Lower lobe of right lung (tissue), 2 donors: ENCODE measurements around the gene PFN2. TPM values are rescaled to one million over a fixed set of nuclear protein-coding genes. Genes with fewer than 3 reads are reported as not detected.

ENCODE experiments used
- ATAC-seq, 2 donors: fragments of 200-7000 bp; cut with Tn5 transposase; one replicate each; pipeline ENCODE4 v1.9.1; 2020 to 2022; ENCODE audit warnings: mild to moderate bottlenecking in 2 of 2, moderate library complexity in 2 of 2
- DNase-seq: peaks from one replicate; pipeline ENCODE4 v3.0.0-alpha.2; 2020
- H3K27ac ChIP-seq: fragments of 200-600 bp; one replicate; pipeline ENCODE4 v1.8.0; 2022
- H3K27me3 ChIP-seq: fragments of 200-600 bp; one replicate; pipeline ENCODE4 v1.8.0; 2022; ENCODE audit warnings: low read depth
- H3K36me3 ChIP-seq: fragments of 200-600 bp; one replicate; pipeline ENCODE4 v1.8.0; 2022; ENCODE audit warnings: mild to moderate bottlenecking
- H3K4me1 ChIP-seq: fragments of 200-600 bp; one replicate; pipeline ENCODE4 v1.8.0; 2022
- H3K4me3 ChIP-seq: fragments of 200-600 bp; one replicate; pipeline ENCODE4 v1.8.0; 2022; ENCODE audit warnings: mild to moderate bottlenecking
- H3K9me3 ChIP-seq: fragments of 200-600 bp; one replicate; pipeline ENCODE4 v1.8.0; 2022
- intact Hi-C: fragments of 100-400 bp; cut with DNase I; formaldehyde crosslinking; loops from one replicate; pipeline ENCODE4 v1.11.0; 2022
- total RNA-seq: library from RNA; stranded (reverse); fragmentation: NEBNext Ultra II Directional; extraction: Animal tissue kit (Norgen Biotek cat#: 25700); gene quantifications from one replicate; pipeline ENCODE4 v1.2.1, GENCODE V29; 2021
- TF ChIP-seq, protein P1 (sequence below): fragments of 200-600 bp; IDR thresholded peaks from one replicate; pipeline ENCODE4 v1.8.0; 2022; ENCODE audit warnings: antibody characterized with exemption, mild to moderate bottlenecking
- donor health status: DM: no; HTN: yes; CAD: no; lungs with severe emphysema.

PFN2 gene
- total RNA-seq, 1 donor from 2014 or later, result 28.5 TPM

- Histone ChIP-seq H3K27ac (no peak overlapping the region), H3K36me3 (peaks cover 9% of the 10 kb centered on the region), H3K9me3 (no peaks in the 10 kb centered on the region), H3K4me1 (peaks cover 15% of the 10 kb centered on the region), H3K27me3 (no peaks in the 10 kb centered on the region), H3K4me3 (no peak overlapping the region)
- TF ChIP-seq, protein P1, sequence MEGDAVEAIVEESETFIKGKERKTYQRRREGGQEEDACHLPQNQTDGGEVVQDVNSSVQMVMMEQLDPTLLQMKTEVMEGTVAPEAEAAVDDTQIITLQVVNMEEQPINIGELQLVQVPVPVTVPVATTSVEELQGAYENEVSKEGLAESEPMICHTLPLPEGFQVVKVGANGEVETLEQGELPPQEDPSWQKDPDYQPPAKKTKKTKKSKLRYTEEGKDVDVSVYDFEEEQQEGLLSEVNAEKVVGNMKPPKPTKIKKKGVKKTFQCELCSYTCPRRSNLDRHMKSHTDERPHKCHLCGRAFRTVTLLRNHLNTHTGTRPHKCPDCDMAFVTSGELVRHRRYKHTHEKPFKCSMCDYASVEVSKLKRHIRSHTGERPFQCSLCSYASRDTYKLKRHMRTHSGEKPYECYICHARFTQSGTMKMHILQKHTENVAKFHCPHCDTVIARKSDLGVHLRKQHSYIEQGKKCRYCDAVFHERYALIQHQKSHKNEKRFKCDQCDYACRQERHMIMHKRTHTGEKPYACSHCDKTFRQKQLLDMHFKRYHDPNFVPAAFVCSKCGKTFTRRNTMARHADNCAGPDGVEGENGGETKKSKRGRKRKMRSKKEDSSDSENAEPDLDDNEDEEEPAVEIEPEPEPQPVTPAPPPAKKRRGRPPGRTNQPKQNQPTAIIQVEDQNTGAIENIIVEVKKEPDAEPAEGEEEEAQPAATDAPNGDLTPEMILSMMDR, result no peak
- DNase-seq (no peak), ATAC-seq (no peak)
- intact Hi-C loops, result no loop called here
Observed at GRCh38 chr3:149965278-149965677, 5.4 kb downstream of the PFN2 start.

- no peak for DNase-seq
- no peaks in the 10 kb centered on the region for H3K27me3 ChIP-seq
- no peak for ATAC-seq
- no peak overlapping the region for H3K4me3 ChIP-seq
- TF ChIP-seq, protein P1, result no peak
- H3K9me3 ChIP-seq, result no peaks in the 10 kb centered on the region
- H3K36me3 ChIP-seq, result peaks cover 9% of the 10 kb centered on the region
- intact Hi-C loops, result no loop called here
- no peak overlapping the region for H3K27ac ChIP-seq
- H3K4me1 ChIP-seq, result peaks cover 9% of the 10 kb centered on the region
Observed at GRCh38 chr3:149964291-149964690, 6.4 kb downstream of the PFN2 start.

- TF ChIP-seq, protein P1, result no peak
- Histone ChIP-seq H3K27me3 (no peaks in the 10 kb centered on the region), H3K27ac (no peak overlapping the region), H3K36me3 (peaks cover 9% of the 10 kb centered on the region), H3K4me1 (peaks cover 1% of the 10 kb centered on the region), H3K4me3 (no peak overlapping the region), H3K9me3 (no peaks in the 10 kb centered on the region)
- ATAC-seq, result no peak
- intact Hi-C loops, result no loop called here
- DNase-seq, result no peak
Observed at GRCh38 chr3:149963485-149963884, 7.2 kb downstream of the PFN2 start.

- TF ChIP-seq, protein P1, result no peak
- Histone ChIP-seq H3K27me3 (no peaks in the 10 kb centered on the region), H3K4me1 (peaks cover 3% of the 10 kb centered on the region), H3K9me3 (no peaks in the 10 kb centered on the region), H3K27ac (no peak overlapping the region), H3K36me3 (peaks cover 5% of the 10 kb centered on the region), H3K4me3 (no peak overlapping the region)
- DNase-seq (no peak), ATAC-seq (no peak)
- intact Hi-C loops, result no loop called here
Observed at GRCh38 chr3:149959443-149959842, 11.3 kb downstream of the PFN2 start.

GRCh38 chr3:149958171-149958796, 12.4 kb downstream of the PFN2 start:
- peaks cover 5% of the 10 kb centered on the region for H3K36me3 ChIP-seq
- H3K9me3 ChIP-seq, result no peaks in the 10 kb centered on the region
- no peak for DNase-seq
- TF ChIP-seq, protein P1, result no peak
- peaks cover 10% of the 10 kb centered on the region for H3K4me1 ChIP-seq
- no peak for ATAC-seq
- no peak overlapping the region for H3K4me3 ChIP-seq
- intact Hi-C loops, result no loop called here
- no peak overlapping the region for H3K27ac ChIP-seq
- no peaks in the 10 kb centered on the region for H3K27me3 ChIP-seq
